Measurements from ENCODE around the gene MACROD2. TPM values are rescaled to one million over a fixed set of nuclear protein-coding genes. Genes with fewer than 3 reads are reported as not detected.

The MACROD2 gene
- total and polyA plus RNA-seq, 11 donors, result 0.54 to 5.4 (median 2.4) TPM

DNA sequence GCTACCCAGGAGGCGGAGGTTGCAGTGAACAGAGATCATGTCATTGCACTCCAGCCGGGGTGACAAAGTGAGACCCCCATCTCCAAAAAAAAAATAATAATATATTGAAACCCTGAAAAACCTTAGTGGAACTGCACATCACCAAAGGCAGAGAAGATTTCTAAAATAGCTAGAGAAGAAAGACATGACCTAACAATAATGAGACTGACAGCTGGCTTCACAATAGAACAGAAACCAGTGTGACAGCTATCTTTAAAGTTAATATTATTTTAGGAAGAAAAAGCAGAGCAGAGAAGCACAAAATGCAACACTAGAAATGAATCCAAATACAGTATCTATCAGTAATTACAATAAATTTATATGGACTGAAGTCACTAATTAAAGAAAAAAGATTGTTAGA lies 409.2 kb downstream of the MACROD2 start:
- TF ChIP-seq, protein P1, sequence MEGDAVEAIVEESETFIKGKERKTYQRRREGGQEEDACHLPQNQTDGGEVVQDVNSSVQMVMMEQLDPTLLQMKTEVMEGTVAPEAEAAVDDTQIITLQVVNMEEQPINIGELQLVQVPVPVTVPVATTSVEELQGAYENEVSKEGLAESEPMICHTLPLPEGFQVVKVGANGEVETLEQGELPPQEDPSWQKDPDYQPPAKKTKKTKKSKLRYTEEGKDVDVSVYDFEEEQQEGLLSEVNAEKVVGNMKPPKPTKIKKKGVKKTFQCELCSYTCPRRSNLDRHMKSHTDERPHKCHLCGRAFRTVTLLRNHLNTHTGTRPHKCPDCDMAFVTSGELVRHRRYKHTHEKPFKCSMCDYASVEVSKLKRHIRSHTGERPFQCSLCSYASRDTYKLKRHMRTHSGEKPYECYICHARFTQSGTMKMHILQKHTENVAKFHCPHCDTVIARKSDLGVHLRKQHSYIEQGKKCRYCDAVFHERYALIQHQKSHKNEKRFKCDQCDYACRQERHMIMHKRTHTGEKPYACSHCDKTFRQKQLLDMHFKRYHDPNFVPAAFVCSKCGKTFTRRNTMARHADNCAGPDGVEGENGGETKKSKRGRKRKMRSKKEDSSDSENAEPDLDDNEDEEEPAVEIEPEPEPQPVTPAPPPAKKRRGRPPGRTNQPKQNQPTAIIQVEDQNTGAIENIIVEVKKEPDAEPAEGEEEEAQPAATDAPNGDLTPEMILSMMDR (IDR thresholded peaks at IDR 0.05), result no peak
- TF ChIP-seq POLR2A (IDR thresholded peaks at IDR 0.05), result no peak
- no peak overlapping the region for H3K4me3 ChIP-seq
- intact Hi-C loops (cut with DNase I), result no loop called here
- no peaks in the 10 kb centered on the region for H3K4me1 ChIP-seq
- H3K27ac ChIP-seq, result no peak overlapping the region
- DNase-seq, result no peak
- 90 to 97% (median 93%) methylated on average over 2 of the region's 2 CpGs for WGBS, 4 donors
- H3K27me3 ChIP-seq, result no peaks in the 10 kb centered on the region
- H3K9me3 ChIP-seq, result no peaks in the 10 kb centered on the region
- ATAC-seq, result no peak
- no peaks in the 10 kb centered on the region for H3K36me3 ChIP-seq

DNA sequence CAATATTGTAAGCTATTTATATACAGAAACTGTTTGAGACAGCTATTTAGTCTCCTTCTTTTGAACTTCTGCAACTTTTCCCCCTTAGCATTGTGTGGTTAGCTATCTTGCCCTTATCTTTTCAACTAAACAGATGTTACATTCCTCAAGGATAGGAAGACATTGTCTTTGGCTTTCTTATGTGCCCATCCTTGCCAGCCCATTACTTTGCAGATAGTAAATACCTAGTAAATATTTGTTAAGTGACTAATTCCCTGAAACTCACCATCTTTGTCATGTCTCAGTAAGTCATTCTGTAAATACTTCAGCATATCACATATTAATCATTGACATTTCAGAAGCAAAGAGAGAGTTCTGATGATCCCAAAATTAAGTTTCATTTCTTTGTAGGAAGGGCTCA lies 411.2 kb downstream of the MACROD2 start:
- intact Hi-C loops (cut with DNase I), result no loop called here
- no peak for TF ChIP-seq POLR2A (IDR thresholded peaks at IDR 0.05)
- TF ChIP-seq, protein P1 (IDR thresholded peaks at IDR 0.05), result no peak
- H3K9me3 ChIP-seq, result no peaks in the 10 kb centered on the region

DNA sequence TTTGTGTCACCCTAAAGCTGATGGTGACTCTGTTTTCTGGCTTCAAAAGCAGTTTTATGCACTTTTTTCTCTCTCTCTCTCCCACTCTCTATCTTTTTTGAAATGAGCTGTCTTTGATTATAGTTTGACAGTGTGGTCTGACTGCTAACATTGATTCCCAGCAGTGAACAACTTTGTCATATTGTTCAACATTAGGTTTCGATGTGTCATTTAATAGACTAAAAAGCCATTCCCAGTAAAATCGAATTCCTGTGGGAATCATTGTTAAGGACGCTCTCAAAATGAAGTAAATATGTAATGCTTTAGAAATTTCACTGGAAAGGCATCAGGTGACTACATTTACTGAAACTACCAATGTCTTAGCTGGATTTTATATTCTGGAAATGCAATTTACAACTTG lies 412.0 kb downstream of the MACROD2 start:
- no peak for ATAC-seq
- 73 to 83% (median 80%) methylated on average over 3 of the region's 3 CpGs for WGBS, 4 donors
- intact Hi-C loops (cut with DNase I), result no loop called here

More for the DNA sequence above, 411.2 kb downstream of the MACROD2 start:
- Histone ChIP-seq H3K4me3 (no peak overlapping the region), H3K27ac (no peak overlapping the region), H3K36me3 (no peaks in the 10 kb centered on the region), H3K27me3 (no peaks in the 10 kb centered on the region), H3K4me1 (no peaks in the 10 kb centered on the region)
- no peak for ATAC-seq
- DNase-seq, result no peak

DNA sequence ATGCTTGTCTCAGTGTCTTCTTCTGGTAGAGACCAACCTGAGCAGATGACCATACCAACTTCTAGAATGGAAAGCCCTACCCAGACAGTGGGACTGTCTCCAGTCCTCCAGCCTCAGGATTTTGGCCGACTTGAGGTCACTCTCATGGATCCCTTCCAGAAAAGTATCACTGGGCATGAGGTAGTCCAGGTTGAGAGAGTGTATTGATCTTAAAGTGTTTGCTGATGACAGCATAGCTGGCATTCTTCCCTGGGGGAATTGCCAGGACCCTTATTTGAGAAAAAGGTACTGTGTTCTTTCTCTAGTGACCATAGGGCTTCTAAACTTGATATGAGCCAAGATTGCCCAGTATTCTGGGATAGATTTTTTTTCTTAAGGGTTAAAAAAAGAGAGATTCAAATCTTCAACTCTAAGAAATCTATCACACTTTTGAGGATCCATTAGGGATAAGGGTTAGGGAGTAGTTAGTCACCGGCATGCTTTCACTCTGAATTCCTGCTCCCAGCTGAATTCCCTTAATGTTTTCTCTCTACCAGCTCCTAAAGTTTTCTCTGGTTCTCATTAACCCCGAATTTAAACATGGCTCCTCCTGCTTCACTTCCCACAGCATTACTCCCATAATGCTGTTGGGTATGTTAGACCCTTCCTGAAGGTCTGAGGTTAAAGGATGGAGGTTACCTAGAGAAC lies 415.7 kb downstream of the MACROD2 start:
- intact Hi-C loops (cut with DNase I), result no loop called here
- H3K9me3 ChIP-seq, result no peaks in the 10 kb centered on the region
- H3K4me1 ChIP-seq, result no peaks in the 10 kb centered on the region
- no peak overlapping the region for H3K4me3 ChIP-seq
- TF ChIP-seq, protein P1 (IDR thresholded peaks at IDR 0.05), result no peak
- no peak for TF ChIP-seq POLR2A (IDR thresholded peaks at IDR 0.05)
- ATAC-seq (no peak), DNase-seq (no peak)
- no peaks in the 10 kb centered on the region for H3K27me3 ChIP-seq
- no peak overlapping the region for H3K27ac ChIP-seq
- no peaks in the 10 kb centered on the region for H3K36me3 ChIP-seq
- WGBS, 4 donors, result 73 to 77% (median 75%) methylated on average over 3 of the region's 3 CpGs

More for the DNA sequence above, 412.0 kb downstream of the MACROD2 start:
- no peak for DNase-seq
- no peaks in the 10 kb centered on the region for H3K4me1 ChIP-seq
- no peaks in the 10 kb centered on the region for H3K36me3 ChIP-seq
- no peaks in the 10 kb centered on the region for H3K27me3 ChIP-seq
- TF ChIP-seq POLR2A (IDR thresholded peaks at IDR 0.05), result no peak
- TF ChIP-seq, protein P1 (IDR thresholded peaks at IDR 0.05), result no peak
- no peak overlapping the region for H3K4me3 ChIP-seq
- no peaks in the 10 kb centered on the region for H3K9me3 ChIP-seq
- no peak overlapping the region for H3K27ac ChIP-seq
